ENCODE data around the gene CMIP. TPM values are rescaled to one million over a fixed set of nuclear protein-coding genes. Genes with fewer than 3 reads are reported as not detected.

CMIP gene
- total RNA-seq, 1 donor from 2014 or later, result 27.7 TPM

DNA sequence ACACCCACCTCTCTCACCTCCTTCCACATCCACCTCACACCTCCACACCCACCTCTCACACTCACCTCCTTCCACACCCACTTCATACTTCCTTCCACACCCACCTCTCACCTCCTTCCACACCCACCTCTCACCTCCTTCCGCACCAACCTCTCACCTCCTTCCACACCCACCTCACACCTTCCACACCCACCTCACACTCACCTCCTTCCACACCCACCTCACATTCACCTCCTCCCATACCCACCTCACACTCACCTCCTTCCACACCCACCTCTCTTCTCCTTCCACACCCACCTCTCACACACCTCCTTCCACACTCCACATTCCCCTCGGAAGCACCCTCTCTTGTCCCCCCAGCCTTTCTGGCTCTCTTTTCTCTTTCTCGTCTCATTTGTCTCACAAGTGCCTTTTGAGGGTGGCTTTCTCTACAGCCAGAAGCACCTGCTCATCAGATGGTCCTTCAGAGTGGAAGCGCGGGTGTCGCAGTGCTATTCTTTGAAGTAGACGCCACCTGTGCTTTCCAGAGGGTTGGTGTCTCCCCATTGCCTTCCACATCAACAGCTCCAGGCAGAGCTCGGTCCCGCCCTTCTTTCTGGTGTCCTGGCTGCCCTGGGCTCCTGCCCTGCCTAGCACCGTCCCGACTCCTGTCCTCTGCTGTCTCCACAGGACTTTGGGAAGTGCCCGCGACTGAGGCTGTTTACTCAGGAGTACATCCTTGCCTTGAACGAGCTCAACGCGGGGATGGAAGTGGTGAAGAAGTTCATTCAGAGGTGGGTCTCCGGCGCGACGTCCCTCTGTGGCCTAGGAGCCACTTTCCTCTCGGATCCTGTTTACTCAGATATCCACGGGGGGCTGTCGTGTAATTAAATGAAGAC is 225.1 kb downstream of the CMIP start:
- TF ChIP-seq, protein P1, sequence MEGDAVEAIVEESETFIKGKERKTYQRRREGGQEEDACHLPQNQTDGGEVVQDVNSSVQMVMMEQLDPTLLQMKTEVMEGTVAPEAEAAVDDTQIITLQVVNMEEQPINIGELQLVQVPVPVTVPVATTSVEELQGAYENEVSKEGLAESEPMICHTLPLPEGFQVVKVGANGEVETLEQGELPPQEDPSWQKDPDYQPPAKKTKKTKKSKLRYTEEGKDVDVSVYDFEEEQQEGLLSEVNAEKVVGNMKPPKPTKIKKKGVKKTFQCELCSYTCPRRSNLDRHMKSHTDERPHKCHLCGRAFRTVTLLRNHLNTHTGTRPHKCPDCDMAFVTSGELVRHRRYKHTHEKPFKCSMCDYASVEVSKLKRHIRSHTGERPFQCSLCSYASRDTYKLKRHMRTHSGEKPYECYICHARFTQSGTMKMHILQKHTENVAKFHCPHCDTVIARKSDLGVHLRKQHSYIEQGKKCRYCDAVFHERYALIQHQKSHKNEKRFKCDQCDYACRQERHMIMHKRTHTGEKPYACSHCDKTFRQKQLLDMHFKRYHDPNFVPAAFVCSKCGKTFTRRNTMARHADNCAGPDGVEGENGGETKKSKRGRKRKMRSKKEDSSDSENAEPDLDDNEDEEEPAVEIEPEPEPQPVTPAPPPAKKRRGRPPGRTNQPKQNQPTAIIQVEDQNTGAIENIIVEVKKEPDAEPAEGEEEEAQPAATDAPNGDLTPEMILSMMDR (IDR thresholded peaks at IDR 0.05; ENCODE audit: insufficient read depth, low read length, poor library complexity, severe bottlenecking), result no peak
- Histone ChIP-seq H3K36me3 (ENCODE audit: control insufficient read depth, insufficient read depth, low read length) (no peaks in the 10 kb centered on the region), H3K27me3 (ENCODE audit: control insufficient read depth, insufficient read depth, low read length) (no peaks in the 10 kb centered on the region), H3K4me3 (ENCODE audit: low read depth, low read length) (no peak overlapping the region)
- no peak for DNase-seq (ENCODE audit: low read depth)

DNA sequence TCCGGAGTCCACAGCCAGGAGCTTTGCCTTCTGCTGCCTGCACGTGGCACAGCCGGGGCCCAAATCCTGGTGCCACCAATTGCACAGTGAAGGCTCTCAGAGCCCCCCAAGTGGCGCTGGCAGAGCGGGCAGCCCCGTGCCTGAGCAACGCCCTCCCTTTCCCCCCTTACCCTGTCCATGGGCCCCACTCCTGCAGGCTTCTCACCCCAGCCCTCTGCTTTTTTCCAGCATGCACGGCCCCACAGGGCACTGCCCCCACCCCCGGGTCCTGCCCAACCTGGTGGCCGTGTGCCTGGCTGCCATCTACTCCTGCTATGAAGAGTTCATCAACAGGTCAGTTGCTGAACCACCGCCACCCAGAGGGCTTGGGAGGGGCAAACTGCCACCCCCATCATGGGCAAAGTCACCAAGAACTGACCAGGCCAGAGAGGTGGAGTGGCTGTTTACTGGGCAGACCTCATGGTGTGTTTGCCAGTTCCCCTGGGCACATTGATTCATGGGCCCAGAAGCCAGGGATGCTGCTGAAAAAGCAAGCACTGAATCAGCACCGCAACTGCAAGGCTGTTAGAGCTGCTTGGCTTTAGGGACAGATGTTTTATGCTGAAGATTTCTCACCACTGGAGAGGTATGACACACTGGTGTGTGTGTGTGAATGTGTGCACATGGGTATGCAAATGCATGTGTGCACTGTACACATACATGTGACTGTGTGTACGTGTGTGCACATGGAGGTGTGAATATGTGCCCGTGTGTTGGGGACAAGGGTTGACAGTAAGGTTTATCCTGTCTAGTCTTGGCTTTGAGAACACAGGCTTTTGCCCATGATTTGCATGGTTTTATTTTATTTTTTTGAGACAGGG is 227.4 kb downstream of the CMIP start:
- no peaks in the 10 kb centered on the region for H3K36me3 ChIP-seq (ENCODE audit: control insufficient read depth, insufficient read depth, low read length)
- TF ChIP-seq, protein P1 (IDR thresholded peaks at IDR 0.05; ENCODE audit: insufficient read depth, low read length, poor library complexity, severe bottlenecking), result no peak
- H3K4me3 ChIP-seq (ENCODE audit: low read depth, low read length), result no peak overlapping the region
- no peaks in the 10 kb centered on the region for H3K27me3 ChIP-seq (ENCODE audit: control insufficient read depth, insufficient read depth, low read length)
- no peak for DNase-seq (ENCODE audit: low read depth)

GRCh38 chr16:81673432-81673831 is 228.8 kb downstream of the CMIP start:
- H3K36me3 ChIP-seq (ENCODE audit: control insufficient read depth, insufficient read depth, low read length), result no peaks in the 10 kb centered on the region

GRCh38 chr16:81675662-81676061 is 231.1 kb downstream of the CMIP start:
- DNase-seq (ENCODE audit: low read depth), result no peak
- no peaks in the 10 kb centered on the region for H3K27me3 ChIP-seq (ENCODE audit: control insufficient read depth, insufficient read depth, low read length)
- peaks cover 2% of the 10 kb centered on the region for H3K36me3 ChIP-seq (ENCODE audit: control insufficient read depth, insufficient read depth, low read length)
- TF ChIP-seq, protein P1 (IDR thresholded peaks at IDR 0.05; ENCODE audit: insufficient read depth, low read length, poor library complexity, severe bottlenecking), result no peak
- H3K4me3 ChIP-seq (ENCODE audit: low read depth, low read length), result no peak overlapping the region

More at GRCh38 chr16:81673432-81673831, 228.8 kb downstream of the CMIP start:
- no peak overlapping the region for H3K4me3 ChIP-seq (ENCODE audit: low read depth, low read length)
- TF ChIP-seq, protein P1 (IDR thresholded peaks at IDR 0.05; ENCODE audit: insufficient read depth, low read length, poor library complexity, severe bottlenecking), result no peak
- DNase-seq (ENCODE audit: low read depth), result no peak
- no peaks in the 10 kb centered on the region for H3K27me3 ChIP-seq (ENCODE audit: control insufficient read depth, insufficient read depth, low read length)

DNA sequence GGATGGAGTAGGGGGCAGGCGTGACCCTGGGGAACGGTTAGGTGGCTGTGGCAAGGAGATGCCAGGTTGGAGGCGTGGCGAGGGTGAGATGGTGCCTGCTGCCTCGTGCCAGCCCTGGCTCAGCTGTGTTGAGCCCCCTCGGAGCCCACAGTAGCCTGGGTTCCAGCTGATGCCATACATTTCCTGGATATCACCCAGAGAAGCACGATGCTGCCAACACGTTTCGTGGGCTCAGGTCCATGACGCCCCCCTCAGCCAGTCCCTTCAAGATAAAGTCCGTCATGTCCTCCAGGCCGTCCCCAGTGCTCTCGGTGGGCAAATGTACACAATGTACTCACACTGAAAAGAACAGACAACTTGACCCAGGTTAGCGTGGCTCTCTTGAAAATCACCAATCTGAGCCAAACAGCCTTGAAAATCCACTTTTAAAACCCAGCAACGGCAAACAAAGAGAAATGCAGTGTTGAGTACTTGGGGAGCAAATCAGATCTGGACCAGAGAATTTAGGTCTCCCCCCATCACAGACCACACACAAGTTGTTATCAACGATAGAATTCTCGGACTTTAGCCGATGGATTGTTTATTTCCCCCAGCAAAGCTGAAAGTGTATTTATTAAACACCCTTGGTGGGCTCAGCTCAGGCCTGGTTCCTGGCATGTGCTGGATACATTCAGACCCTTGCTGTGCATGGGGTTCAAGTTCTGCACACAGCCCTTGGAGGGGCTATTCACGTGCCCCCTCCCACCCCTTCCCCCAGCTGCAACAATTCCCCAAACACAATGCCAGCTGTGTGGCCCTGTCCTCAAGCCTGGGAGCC is 231.7 kb downstream of the CMIP start:
- Histone ChIP-seq H3K36me3 (ENCODE audit: control insufficient read depth, insufficient read depth, low read length) (peaks cover 2% of the 10 kb centered on the region), H3K27me3 (ENCODE audit: control insufficient read depth, insufficient read depth, low read length) (no peaks in the 10 kb centered on the region), H3K4me3 (ENCODE audit: low read depth, low read length) (no peak overlapping the region)
- TF ChIP-seq, protein P1 (IDR thresholded peaks at IDR 0.05; ENCODE audit: insufficient read depth, low read length, poor library complexity, severe bottlenecking), result no peak
- DNase-seq (ENCODE audit: low read depth), result no peak
